Colonic mucosa (tissue), 4 donors: ENCODE measurements around the gene TGFB1I1. TPM values are rescaled to one million over a fixed set of nuclear protein-coding genes. Genes with fewer than 3 reads are reported as not detected.
"Not testable (repeated sequence)": the region's sequence is repeated elsewhere in the genome, so short reads cannot be mapped to it uniquely, and the experiment has no call there.

Experiments
- DNase-seq: peaks from one replicate; pipeline ENCODE4 v3.0.0-alpha.2; 2020
- H3K27ac ChIP-seq: fragments of 200-600 bp; one replicate; pipeline ENCODE4 v1.8.0; 2021
- H3K27me3 ChIP-seq: fragments of 200-600 bp; one replicate; pipeline ENCODE4 v1.8.0; 2021
- H3K36me3 ChIP-seq: fragments of 200-600 bp; one replicate; pipeline ENCODE4 v1.8.0; 2021
- H3K4me1 ChIP-seq: fragments of 200-600 bp; one replicate; pipeline ENCODE4 v1.8.0; 2021; ENCODE audit warnings: mild to moderate bottlenecking
- H3K4me3 ChIP-seq: fragments of 200-600 bp; one replicate; pipeline ENCODE4 v1.8.0; 2021
- H3K9ac ChIP-seq, 2 donors: one replicate each; pipeline ENCODE4 v1.7.0; 2013; ENCODE audit warnings: control low read depth in 2 of 2, low read depth in 2 of 2, low read length in 2 of 2
- H3K9me3 ChIP-seq: fragments of 200-600 bp; one replicate; pipeline ENCODE4 v1.8.0; 2021
- CTCF ChIP-seq: fragments of 200-600 bp; IDR thresholded peaks from one replicate; pipeline ENCODE4 v1.8.0; 2022; ENCODE audit warnings: antibody characterized with exemption, mild to moderate bottlenecking
- intact Hi-C: fragments of 100-400 bp; cut with DNase I; formaldehyde crosslinking; loops from one replicate; pipeline ENCODE4 v1.14.1; 2022
- total RNA-seq, 2 donors: library from RNA; stranded (reverse); fragmentation: NEBNext Ultra II Directional in 1 of 2; extraction: Animal tissue kit (Norgen Biotek cat#: 25700) in 1 of 2; gene quantifications; one replicate each; pipeline ENCODE4 v1.2.1, GENCODE V29; 2021
- donor health status: healthy.
- donor health status: DM: no; HTN: no; CAD: no.
- donor health status: DM: no; HTN: no; CAD: no.

The TGFB1I1 gene
- total RNA-seq, 2 donors from 2014 or later = 10.9 to 34.2 TPM

- H3K27ac ChIP-seq = no peak overlapping the region
- H3K9me3 ChIP-seq = no peaks in the 10 kb centered on the region
- no peak overlapping the region for H3K4me3 ChIP-seq
- no peak overlapping the region for H3K9ac ChIP-seq
- H3K27me3 ChIP-seq = no peaks in the 10 kb centered on the region
- no peaks in the 10 kb centered on the region for H3K4me1 ChIP-seq
- no peak for DNase-seq
- no peaks in the 10 kb centered on the region for H3K36me3 ChIP-seq
- intact Hi-C loops = loop anchor here (10.0 kb wide), 1 partner anchor 215 kb away; a partner anchor contains a TSS
- no peak for TF ChIP-seq CTCF
Measured at GRCh38 chr16:31499928-31500327, 28.0 kb downstream of the TGFB1I1 start.

GRCh38 chr16:31501226-31501965 is 29.4 kb downstream of the TGFB1I1 start:
- H3K27me3 ChIP-seq = no peaks in the 10 kb centered on the region
- H3K4me1 ChIP-seq = no peaks in the 10 kb centered on the region
- no peaks in the 10 kb centered on the region for H3K36me3 ChIP-seq
- no peak overlapping the region for H3K27ac ChIP-seq
- intact Hi-C loops = loop anchor here (10.0 kb wide), 1 partner anchor 213 kb away; a partner anchor contains a TSS
- no peaks in the 10 kb centered on the region for H3K9me3 ChIP-seq
- no peak for TF ChIP-seq CTCF
- H3K9ac ChIP-seq = no peak overlapping the region
- no peak overlapping the region for H3K4me3 ChIP-seq
- no peak for DNase-seq

GRCh38 chr16:31501966-31502348 is 30.0 kb downstream of the TGFB1I1 start:
- intact Hi-C loops = loop anchor here (10.0 kb wide), 1 partner anchor 213 kb away; a partner anchor contains a TSS
- TF ChIP-seq CTCF = no peak
- H3K9ac ChIP-seq = no peak overlapping the region
- H3K4me3 ChIP-seq = no peak overlapping the region
- H3K36me3 ChIP-seq = no peaks in the 10 kb centered on the region
- no peaks in the 10 kb centered on the region for H3K27me3 ChIP-seq
- no peaks in the 10 kb centered on the region for H3K9me3 ChIP-seq
- no peaks in the 10 kb centered on the region for H3K4me1 ChIP-seq
- no peak for DNase-seq
- H3K27ac ChIP-seq = no peak overlapping the region

GRCh38 chr16:31502981-31503380 is 31.0 kb downstream of the TGFB1I1 start:
- Histone ChIP-seq H3K4me3 (no peak overlapping the region), H3K4me1 (peaks cover 5% of the 10 kb centered on the region), H3K9me3 (no peaks in the 10 kb centered on the region), H3K27me3 (no peaks in the 10 kb centered on the region), H3K9ac (no peak overlapping the region), H3K27ac (no peak overlapping the region), H3K36me3 (no peaks in the 10 kb centered on the region)
- DNase-seq = no peak
- no peak for TF ChIP-seq CTCF
- intact Hi-C loops = loop anchor here (10.0 kb wide), 1 partner anchor 212 kb away; a partner anchor contains a TSS

GRCh38 chr16:31503555-31503954 is 31.6 kb downstream of the TGFB1I1 start:
- not testable (repeated sequence) for H3K27ac ChIP-seq, H3K9ac ChIP-seq, H3K27me3 ChIP-seq, H3K36me3 ChIP-seq, H3K4me3 ChIP-seq, H3K4me1 ChIP-seq, H3K9me3 ChIP-seq, DNase-seq
- intact Hi-C loops = loop anchor here (10.0 kb wide), 1 partner anchor 211 kb away; a partner anchor contains a TSS

GRCh38 chr16:31504159-31504558 is 32.2 kb downstream of the TGFB1I1 start:
- no peak overlapping the region for H3K4me3 ChIP-seq
- no peaks in the 10 kb centered on the region for H3K36me3 ChIP-seq
- H3K27ac ChIP-seq = no peak overlapping the region
- H3K9ac ChIP-seq = no peak overlapping the region
- intact Hi-C loops = loop anchor here (10.0 kb wide), 1 partner anchor 211 kb away; a partner anchor contains a TSS
- peaks cover 6% of the 10 kb centered on the region for H3K4me1 ChIP-seq
- no peak for DNase-seq
- TF ChIP-seq CTCF = no peak
- no peaks in the 10 kb centered on the region for H3K27me3 ChIP-seq
- no peaks in the 10 kb centered on the region for H3K9me3 ChIP-seq
